ENCODE measurements around the gene CEBPZOS.

Gene CEBPZOS

GRCh38 chr2:37231241-37232130 is 35.2 kb downstream of the CEBPZOS start, which contains the start of the genes CEBPZ and NDUFAF7:
CEBPZ (minus strand) TSS chr2:37231596; CDS start chr2:37231567, 29 bp downstream.
NDUFAF7 (plus strand) TSS chr2:37231658; CDS start chr2:37231706, 48 bp downstream.
- peak; percentile 74 to 87 for DNase-seq (ENCODE audit: low read depth in 1 of 2, low spot score in 1 of 2)

GRCh38 chr2:37232131-37232933 is 36.0 kb downstream of the CEBPZOS start:
- DNase-seq (ENCODE audit: low read depth in 1 of 2, low spot score in 1 of 2) = no peak

GRCh38 chr2:37243435-37243834 is 47.1 kb downstream of the CEBPZOS start:
- no peak for DNase-seq (ENCODE audit: low read depth in 1 of 2, low spot score in 1 of 2)

GRCh38 chr2:37244017-37244416 is 47.7 kb downstream of the CEBPZOS start:
- DNase-seq (ENCODE audit: low read depth in 1 of 2, low spot score in 1 of 2) = peak in 1 of 2 donors; percentile 14

- DNase-seq (ENCODE audit: low read depth in 1 of 2, low spot score in 1 of 2) = no peak
Measured at GRCh38 chr2:37244755-37245154, 48.5 kb downstream of the CEBPZOS start.

GRCh38 chr2:37246205-37246604 is 49.9 kb downstream of the CEBPZOS start:
- no peak for DNase-seq (ENCODE audit: low read depth in 1 of 2, low spot score in 1 of 2)

- no peak for DNase-seq (ENCODE audit: low read depth in 1 of 2, low spot score in 1 of 2)
Measured at GRCh38 chr2:37250869-37251740, 54.8 kb downstream of the CEBPZOS start.

All from activated CD4-positive, alpha-beta T cell treated with anti-CD3 and anti-CD28 coated beads, Interleukin-2, amount 50 U/mL, for 24 hours (primary cell).